Stimulated activated naive CD8-positive, alpha-beta T cell treated with anti-CD3 and anti-CD28 coated beads, Interleukin-15, Interleukin-2, amounts not matched to agents 100 U/mL and 50 U/mL, for 24 hours (primary cell): ENCODE data around the gene CRYBG1.

Experiments used
- ATAC-seq: fragments of 150-1000 bp; cut with Tn5 transposase; one replicate; pipeline ENCODE4 v1.10.0; 2021
- DNase-seq: peaks from one replicate; pipeline ENCODE4 v3.0.0; 2021

The CRYBG1 gene

GRCh38 chr6:106462923-106463557 lies 102.5 kb downstream of the CRYBG1 start:
- no peak for ATAC-seq
- DNase-seq: no peak

- DNase-seq: no peak
- no peak for ATAC-seq
Observed at GRCh38 chr6:106466211-106466610, 105.7 kb downstream of the CRYBG1 start.

GRCh38 chr6:106468935-106469334 lies 108.4 kb downstream of the CRYBG1 start:
- ATAC-seq: no peak
- no peak for DNase-seq

- DNase-seq: no peak
Observed at GRCh38 chr6:106469882-106470281, 109.4 kb downstream of the CRYBG1 start.

GRCh38 chr6:106470316-106470715 lies 109.8 kb downstream of the CRYBG1 start:
- ATAC-seq (no peak), DNase-seq (no peak)

More at GRCh38 chr6:106469882-106470281, 109.4 kb downstream of the CRYBG1 start:
- ATAC-seq: no peak

GRCh38 chr6:106470811-106471210 lies 110.3 kb downstream of the CRYBG1 start:
- ATAC-seq (no peak), DNase-seq (no peak)

- ATAC-seq (peak; percentile 55), DNase-seq (no peak)
Observed at GRCh38 chr6:106473812-106474211, 113.3 kb downstream of the CRYBG1 start.

GRCh38 chr6:106474466-106474865 lies 113.9 kb downstream of the CRYBG1 start:
- DNase-seq (no peak), ATAC-seq (no peak)

GRCh38 chr6:106475284-106475683 lies 114.8 kb downstream of the CRYBG1 start:
- DNase-seq (no peak), ATAC-seq (no peak)

GRCh38 chr6:106476331-106477105 lies 116.0 kb downstream of the CRYBG1 start:
- no peak for DNase-seq
- peak; percentile 45 for ATAC-seq

- DNase-seq: no peak
- no peak for ATAC-seq
Observed at GRCh38 chr6:106477146-106477545, 116.6 kb downstream of the CRYBG1 start.

- DNase-seq (no peak), ATAC-seq (no peak)
Observed at GRCh38 chr6:106477790-106478189, 117.3 kb downstream of the CRYBG1 start.

- no peak for DNase-seq
- ATAC-seq: no peak
Observed at GRCh38 chr6:106486236-106486635, 125.7 kb downstream of the CRYBG1 start.

GRCh38 chr6:106488494-106489370 lies 128.2 kb downstream of the CRYBG1 start:
- ATAC-seq (no peak), DNase-seq (no peak)

- DNase-seq (no peak), ATAC-seq (no peak)
Observed at GRCh38 chr6:106490030-106490429, 129.5 kb downstream of the CRYBG1 start.

- DNase-seq: no peak
- ATAC-seq: no peak
Observed at GRCh38 chr6:106490436-106490835, 129.9 kb downstream of the CRYBG1 start.

GRCh38 chr6:106490974-106491373 lies 130.5 kb downstream of the CRYBG1 start:
- no peak for DNase-seq
- ATAC-seq: no peak

GRCh38 chr6:106495014-106495413 lies 134.5 kb downstream of the CRYBG1 start:
- DNase-seq (no peak), ATAC-seq (no peak)

- DNase-seq: no peak
- ATAC-seq: no peak
Observed at GRCh38 chr6:106496823-106497222, 136.3 kb downstream of the CRYBG1 start.

- no peak for ATAC-seq
- DNase-seq: no peak
Observed at GRCh38 chr6:106501960-106502371, 141.4 kb downstream of the CRYBG1 start.

- ATAC-seq (no peak), DNase-seq (no peak)
Observed at GRCh38 chr6:106502559-106502958, 142.0 kb downstream of the CRYBG1 start.

GRCh38 chr6:106508277-106508676 lies 147.8 kb downstream of the CRYBG1 start:
- ATAC-seq: no peak

GRCh38 chr6:106508834-106509233 lies 148.3 kb downstream of the CRYBG1 start:
- ATAC-seq (no peak), DNase-seq (no peak)

More at GRCh38 chr6:106508277-106508676, 147.8 kb downstream of the CRYBG1 start:
- DNase-seq: no peak
